Ovary (tissue), 9 donors: Measurements from ENCODE around the gene EXOC6B. TPM values are rescaled to one million over a fixed set of nuclear protein-coding genes. Genes with fewer than 3 reads are reported as not detected.

Source experiments
- DNase-seq, 5 donors: peaks; one replicate each; pipeline ENCODE4 v3.0.0-alpha.2; 2019 to 2020
- H3K27ac ChIP-seq, 2 donors: fragments of 200-600 bp; one replicate each; pipeline versions ENCODE4 v1.5.1 to v1.8.0; 2019 to 2022
- H3K27me3 ChIP-seq: fragments of 200-600 bp; one replicate; pipeline ENCODE4 v1.8.0; 2022
- H3K36me3 ChIP-seq: fragments of 200-600 bp; sonication (generic); one replicate; pipeline ENCODE4 v1.5.1; 2019
- H3K4me1 ChIP-seq: one replicate; pipeline ENCODE4 v1.8.1; 2013; ENCODE audit warnings: mild to moderate bottlenecking, moderate library complexity; ENCODE audit not compliant: insufficient read depth
- H3K4me3 ChIP-seq: fragments of 200-600 bp; sonication (generic); one replicate; pipeline ENCODE4 v1.5.1; 2017
- H3K9me3 ChIP-seq, 2 donors: fragments of 200-600 bp in 1 of 2; sonication (generic) in 1 of 2; one replicate each; pipeline versions ENCODE4 v1.5.1 to v1.8.1; 2013 to 2019; ENCODE audit warnings: mild to moderate bottlenecking in 1 of 2, moderate library complexity in 1 of 2
- EP300 ChIP-seq: sonication (generic); formaldehyde crosslinking; IDR thresholded peaks from one replicate; pipeline ENCODE4 v1.6.1; 2017; ENCODE audit warnings: antibody characterized with exemption
- POLR2A ChIP-seq: fragments of 450-650 bp; IDR thresholded peaks from one replicate; pipeline ENCODE4 v1.6.1; 2017; ENCODE audit warnings: antibody characterized with exemption, mild to moderate bottlenecking, moderate library complexity
- WGBS, 3 donors: extraction: QIAGEN DNeasy Blood & Tissue Kit in 1 of 3; methylation state at CpG; one replicate each; pipeline versions ENCODE4 v1.1.5 to v1.1.7; 2013 to 2017; 5-methylcytosine and 5-hydroxymethylcytosine counted together
- intact Hi-C, 4 donors: fragments of 100-400 bp; cut with DNase I; formaldehyde crosslinking; loops; one replicate each; pipeline versions ENCODE4 v1.11.0 to v1.15.1; 2022 to 2023
- polyA plus RNA-seq, 2 donors: library from polyadenylated mRNA; stranded (reverse); fragments of 200-250 nt in 1 of 2; fragments of 350-450 nt in 1 of 2; fragmentation: Illumina TruSeq in 1 of 2; extraction: RNeasy Lipid Tissue Mini Kit (QIAGEN cat#74804) in 1 of 2; gene quantifications; one replicate each; pipeline ENCODE4 v1.2.3, GENCODE V29; 2013 to 2014
- total RNA-seq, 7 donors: library from RNA; depleted of rRNA in 2 of 7; stranded (reverse); fragments of >200 nt in 2 of 7; fragmentation: NEBNext Ultra II Directional in 3 of 7; extraction: Animal tissue kit (Norgen Biotek cat#: 25700) in 3 of 7; gene quantifications; one replicate each; pipeline versions ENCODE4 v1.1.0 to v1.2.4, GENCODE V29; 2016 to 2023
- TF ChIP-seq, protein P1 (sequence below), 3 donors: fragments of 450-650 bp in 2 of 3; fragments of 200-600 bp in 1 of 3; IDR thresholded peaks; one replicate each; pipeline versions ENCODE4 v1.5.1 to v1.8.0; 2016 to 2022; ENCODE audit warnings: antibody characterized with exemption in 3 of 3, mild to moderate bottlenecking in 1 of 3
- donor health status: DM: no; HTN: no; CAD: no; lungs with moderate emphysema.
- donor health status: DM: no; HTN: no; CAD: no.
- donor health status: Bipolar disorder and iron deficiency.
- donor health status: DM: yes; HTN: yes; CAD: no.
- donor health status: DM: no; HTN: no; CAD: no.
- donor health status: DM: yes; HTN: yes; CAD: no.

The EXOC6B gene
- total and polyA plus RNA-seq, 9 donors, result 11.9 to 84.9 (median 57.8) TPM

DNA sequence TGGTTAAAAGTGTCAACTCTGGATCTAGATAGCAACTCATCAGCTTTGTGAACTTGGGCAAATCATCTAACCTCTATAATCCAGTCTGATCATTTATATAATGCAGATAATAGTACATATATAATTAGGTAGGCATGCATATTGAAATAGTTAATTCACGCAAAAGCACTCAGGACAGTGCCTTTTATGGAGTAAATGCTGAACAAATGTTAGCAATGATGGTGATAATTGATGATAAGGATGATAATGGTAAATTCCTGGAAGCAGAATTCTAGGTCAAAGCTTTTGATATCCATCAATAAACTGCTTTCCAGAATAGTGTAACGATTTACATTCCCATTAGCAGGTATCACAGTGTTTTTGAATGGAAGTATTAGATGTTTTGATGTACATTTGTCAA lies 618.5 kb downstream of the EXOC6B start:
- no peak overlapping the region for H3K27ac ChIP-seq
- H3K9me3 ChIP-seq, result no peaks in the 10 kb centered on the region
- intact Hi-C loops, result no loop called here
- no peak for DNase-seq
- H3K36me3 ChIP-seq, result no peaks in the 10 kb centered on the region
- WGBS, 3 donors, result 92 to 95% (median 93%) methylated on average over 2 of the region's 2 CpGs
- H3K4me3 ChIP-seq, result no peak overlapping the region
- H3K4me1 ChIP-seq, result peaks cover 15% of the 10 kb centered on the region
- no peaks in the 10 kb centered on the region for H3K27me3 ChIP-seq
- TF ChIP-seq, protein P1, sequence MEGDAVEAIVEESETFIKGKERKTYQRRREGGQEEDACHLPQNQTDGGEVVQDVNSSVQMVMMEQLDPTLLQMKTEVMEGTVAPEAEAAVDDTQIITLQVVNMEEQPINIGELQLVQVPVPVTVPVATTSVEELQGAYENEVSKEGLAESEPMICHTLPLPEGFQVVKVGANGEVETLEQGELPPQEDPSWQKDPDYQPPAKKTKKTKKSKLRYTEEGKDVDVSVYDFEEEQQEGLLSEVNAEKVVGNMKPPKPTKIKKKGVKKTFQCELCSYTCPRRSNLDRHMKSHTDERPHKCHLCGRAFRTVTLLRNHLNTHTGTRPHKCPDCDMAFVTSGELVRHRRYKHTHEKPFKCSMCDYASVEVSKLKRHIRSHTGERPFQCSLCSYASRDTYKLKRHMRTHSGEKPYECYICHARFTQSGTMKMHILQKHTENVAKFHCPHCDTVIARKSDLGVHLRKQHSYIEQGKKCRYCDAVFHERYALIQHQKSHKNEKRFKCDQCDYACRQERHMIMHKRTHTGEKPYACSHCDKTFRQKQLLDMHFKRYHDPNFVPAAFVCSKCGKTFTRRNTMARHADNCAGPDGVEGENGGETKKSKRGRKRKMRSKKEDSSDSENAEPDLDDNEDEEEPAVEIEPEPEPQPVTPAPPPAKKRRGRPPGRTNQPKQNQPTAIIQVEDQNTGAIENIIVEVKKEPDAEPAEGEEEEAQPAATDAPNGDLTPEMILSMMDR (IDR thresholded peaks at IDR 0.05), result no peak
- TF ChIP-seq POLR2A, result no peak
- no peak for TF ChIP-seq EP300

DNA sequence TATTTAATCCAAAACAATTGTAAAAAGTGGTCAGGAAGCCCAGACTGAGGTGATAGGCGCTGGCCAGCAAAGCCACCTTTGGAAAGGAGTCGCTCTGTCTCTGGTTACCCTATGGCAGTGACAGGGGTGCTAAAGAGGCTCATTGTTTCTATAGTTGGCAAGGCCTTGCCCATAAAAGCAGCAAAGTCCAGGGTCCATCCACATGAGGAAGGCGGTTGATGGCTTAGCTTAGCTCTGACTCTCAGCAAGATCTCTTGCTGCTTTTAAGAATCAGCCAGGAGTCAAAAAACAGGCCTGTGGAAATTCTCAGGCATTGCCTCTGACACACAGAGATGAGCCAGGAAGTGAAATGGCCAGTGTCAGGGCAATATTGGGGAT lies 620.3 kb downstream of the EXOC6B start:
- no peaks in the 10 kb centered on the region for H3K9me3 ChIP-seq
- TF ChIP-seq EP300 (no peak), POLR2A (no peak)
- TF ChIP-seq, protein P1 (IDR thresholded peaks at IDR 0.05), result no peak
- H3K27me3 ChIP-seq, result no peaks in the 10 kb centered on the region
- peak in 1 of 5 donors; percentile 40 for DNase-seq
- intact Hi-C loops, result loop anchor here in 1 of 4 donors (1.0 kb wide), 1 partner anchor 8 kb away; no protein-coding TSS in a partner anchor
- no peak overlapping the region for H3K4me3 ChIP-seq
- H3K36me3 ChIP-seq, result no peaks in the 10 kb centered on the region
- H3K27ac ChIP-seq, result peak overlapping the region in 1 of 2 donors; percentile 70
- H3K4me1 ChIP-seq, result peaks cover 13% of the 10 kb centered on the region
- WGBS, 3 donors, result 47 to 55% (median 55%) methylated on average over 3 of the region's 3 CpGs

DNA sequence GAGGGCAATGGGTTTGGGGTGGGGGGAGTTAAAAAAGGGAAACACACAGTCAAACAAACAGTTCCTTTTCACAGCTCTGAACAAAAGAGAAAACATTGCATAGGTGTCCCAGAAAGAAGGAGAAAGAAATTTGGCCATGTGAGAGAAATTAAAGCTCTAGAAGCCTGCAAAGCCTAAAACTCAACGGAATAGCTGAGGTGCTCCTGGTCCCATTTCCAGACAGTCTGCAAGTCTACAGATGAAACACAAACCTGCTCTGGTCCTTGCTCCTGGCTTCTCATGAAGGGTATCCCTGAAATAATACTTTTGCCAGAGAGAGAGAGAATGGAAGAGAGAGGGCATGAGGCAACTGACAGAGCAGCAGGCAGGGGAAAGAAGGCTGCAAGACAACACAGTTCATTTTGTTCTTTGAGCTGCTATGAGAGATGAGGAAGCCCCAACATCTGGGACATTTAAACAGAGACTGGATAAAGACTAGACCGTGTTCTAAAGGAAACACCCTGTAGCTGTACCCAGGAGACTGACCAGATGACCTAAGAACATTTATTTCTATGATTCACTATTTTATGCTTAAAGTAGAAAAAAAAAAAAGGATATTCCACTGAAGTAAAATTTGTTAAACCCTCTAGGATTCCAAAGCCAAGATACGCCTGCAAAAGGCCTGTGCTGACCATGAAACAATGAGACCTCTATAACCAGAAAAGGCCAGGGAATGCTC lies 620.9 kb downstream of the EXOC6B start:
- Histone ChIP-seq H3K9me3 (no peaks in the 10 kb centered on the region), H3K27ac (peak overlapping the region in 1 of 2 donors; percentile 70)

DNA sequence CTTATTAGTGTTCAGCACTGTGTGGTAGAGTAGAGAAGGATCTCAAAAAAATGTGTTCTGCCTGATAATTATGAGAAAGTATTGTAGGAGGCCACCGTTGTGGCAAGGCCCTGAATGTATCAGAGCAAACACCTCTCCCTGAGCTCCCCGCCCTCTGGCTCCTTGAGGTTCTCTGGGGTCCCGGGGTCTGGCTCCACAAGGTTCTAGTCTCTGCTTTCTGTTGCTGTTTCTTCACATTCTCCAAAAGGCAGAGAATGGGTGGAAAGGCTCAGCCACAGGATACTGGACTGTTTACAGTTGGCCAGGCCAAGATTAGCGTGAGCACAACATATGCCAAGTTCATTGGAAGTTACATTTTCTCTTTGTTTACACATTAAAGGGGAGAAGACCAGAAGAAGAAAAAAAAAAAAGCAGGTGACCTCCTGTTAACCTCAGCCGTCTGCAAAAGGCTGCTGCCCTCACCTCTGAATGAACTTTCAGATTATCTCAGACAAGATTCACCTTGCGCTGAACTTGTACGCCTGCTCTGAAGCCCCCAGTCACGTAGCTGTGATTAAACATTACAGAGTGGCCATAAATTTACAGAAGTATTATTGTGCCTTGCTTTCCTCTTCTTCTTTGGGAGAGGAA lies 621.6 kb downstream of the EXOC6B start:
- no peak overlapping the region for H3K4me3 ChIP-seq
- H3K9me3 ChIP-seq, result no peaks in the 10 kb centered on the region
- H3K27me3 ChIP-seq, result no peaks in the 10 kb centered on the region
- intact Hi-C loops, result no loop called here
- TF ChIP-seq, protein P1 (IDR thresholded peaks at IDR 0.05), result no peak
- TF ChIP-seq EP300, result no peak
- TF ChIP-seq POLR2A, result no peak
- WGBS, 3 donors, result 18 to 26% (median 23%) methylated on average over 8 of the region's 8 CpGs
- H3K36me3 ChIP-seq, result no peaks in the 10 kb centered on the region
- H3K4me1 ChIP-seq, result peaks cover 13% of the 10 kb centered on the region
- DNase-seq, result peak in 1 of 5 donors; percentile 51
- peak overlapping the region in 1 of 2 donors; percentile 70 for H3K27ac ChIP-seq

More for the DNA sequence above, 620.9 kb downstream of the EXOC6B start:
- Histone ChIP-seq H3K4me1 (peaks cover 13% of the 10 kb centered on the region), H3K4me3 (no peak overlapping the region), H3K36me3 (no peaks in the 10 kb centered on the region), H3K27me3 (no peaks in the 10 kb centered on the region)
- intact Hi-C loops, result loop anchor here in 1 of 4 donors (1.0 kb wide), 1 partner anchor 8 kb away; no protein-coding TSS in a partner anchor
- 14 to 23% (median 21%) methylated on average over 3 of the region's 3 CpGs for WGBS, 3 donors
- TF ChIP-seq EP300, result no peak
- TF ChIP-seq POLR2A, result no peak
- TF ChIP-seq, protein P1 (IDR thresholded peaks at IDR 0.05), result no peak
- DNase-seq, result no peak
